A673 (cell line): ENCODE data around the gene PTPN22. TPM values are rescaled to one million over a fixed set of nuclear protein-coding genes. Genes with fewer than 3 reads are reported as not detected.

Source experiments
- BruUV-seq: library from RNA; stranded (reverse); fragments of 400-500 nt; replicated peaks from 2 replicates; lab custom pipeline; 2021; lab: Mats Ljungman, UMichigan
- CTCF ChIA-PET: fragments of 300-600 bp; sonication (Branson Sonifier 250); formaldehyde crosslinking; loops from one replicate; lab custom pipeline; 2022; ENCODE audit warnings: antibody characterized with exemption; lab: Charles Lee
- POLR2A ChIA-PET: fragments of 300-600 bp; sonication (Branson Sonifier 250); formaldehyde crosslinking; loops from one replicate; lab custom pipeline; 2022; ENCODE audit warnings: antibody characterized with exemption; ENCODE audit not compliant: low non-redundant PET; lab: Charles Lee
- DNase-seq: peaks from one replicate; pipeline ENCODE4 v3.0.0-alpha.2; 2015; ENCODE audit warnings: low spot score
- H3K27ac ChIP-seq: fragments of 200-600 bp; sonication (generic); 2 replicates; pipeline ENCODE4 v1.5.1; 2016; ENCODE audit warnings: mixed run types, low read depth, mild to moderate bottlenecking, mixed read lengths, antibody characterized with exemption, low read length; ENCODE audit not compliant: poor library complexity, severe bottlenecking
- H3K27me3 ChIP-seq: fragments of 200-600 bp; sonication (generic); replicated peaks from 2 replicates; pipeline ENCODE4 v1.6.1; 2017; ENCODE audit warnings: mixed run types, low read depth, mild to moderate bottlenecking, mixed read lengths, antibody characterized with exemption, low read length; ENCODE audit not compliant: insufficient read depth, poor library complexity
- H3K36me3 ChIP-seq: fragments of 200-600 bp; sonication (generic); 2 replicates; pipeline ENCODE4 v1.6.1; 2016; ENCODE audit warnings: mixed run types, mild to moderate bottlenecking, mixed read lengths, antibody characterized with exemption, low read length; ENCODE audit not compliant: insufficient read depth, poor library complexity, severe bottlenecking
- H3K4me1 ChIP-seq: fragments of 200-600 bp; sonication (generic); 2 replicates; pipeline ENCODE4 v1.6.1; 2017; ENCODE audit warnings: mixed run types, mild to moderate bottlenecking, mixed read lengths, antibody characterized with exemption, low read length; ENCODE audit not compliant: insufficient read depth, poor library complexity, severe bottlenecking
- H3K4me3 ChIP-seq: fragments of 200-600 bp; sonication (generic); 2 replicates; pipeline ENCODE4 v1.5.1; 2016; ENCODE audit warnings: low read depth, mixed run types, mild to moderate bottlenecking, mixed read lengths, low read length; ENCODE audit not compliant: poor library complexity, severe bottlenecking
- H3K9me3 ChIP-seq: fragments of 200-600 bp; sonication (generic); 2 replicates; pipeline ENCODE4 v1.6.1; 2016; ENCODE audit warnings: mixed run types, low read depth, mild to moderate bottlenecking, mixed read lengths, antibody characterized with exemption, low read length; ENCODE audit not compliant: poor library complexity, severe bottlenecking
- EZH2 ChIP-seq: fragments of 200-600 bp; sonication (generic); IDR thresholded peaks from 2 replicates; pipeline ENCODE4 v1.6.1; 2017; ENCODE audit warnings: borderline replicate concordance, low read depth, mild to moderate bottlenecking, mixed read lengths, antibody characterized with exemption, low read length; ENCODE audit not compliant: poor library complexity, severe bottlenecking
- intact Hi-C: fragments of 100-400 bp; cut with micrococcal nuclease; formaldehyde crosslinking; loops from one replicate; pipeline ENCODE4 v1.10.0; 2022; ENCODE audit not compliant: unreplicated experiment
- total RNA-seq: library from RNA; stranded (reverse); gene quantifications from 2 replicates; pipeline ENCODE4 v1.2.3, GENCODE V29; 2021
- TF ChIP-seq, protein P1 (sequence below): fragments of 300-800, 200-600 bp; sonication (generic); conservative IDR thresholded peaks from 2 replicates; pipeline ENCODE4 v1.5.1; 2017; ENCODE audit warnings: low read depth, mild to moderate bottlenecking, antibody characterized with exemption, low read length, moderate library complexity, mixed read lengths

The PTPN22 gene
- total RNA-seq, 1 experiment from 2014 or later = 0.26 TPM

DNA sequence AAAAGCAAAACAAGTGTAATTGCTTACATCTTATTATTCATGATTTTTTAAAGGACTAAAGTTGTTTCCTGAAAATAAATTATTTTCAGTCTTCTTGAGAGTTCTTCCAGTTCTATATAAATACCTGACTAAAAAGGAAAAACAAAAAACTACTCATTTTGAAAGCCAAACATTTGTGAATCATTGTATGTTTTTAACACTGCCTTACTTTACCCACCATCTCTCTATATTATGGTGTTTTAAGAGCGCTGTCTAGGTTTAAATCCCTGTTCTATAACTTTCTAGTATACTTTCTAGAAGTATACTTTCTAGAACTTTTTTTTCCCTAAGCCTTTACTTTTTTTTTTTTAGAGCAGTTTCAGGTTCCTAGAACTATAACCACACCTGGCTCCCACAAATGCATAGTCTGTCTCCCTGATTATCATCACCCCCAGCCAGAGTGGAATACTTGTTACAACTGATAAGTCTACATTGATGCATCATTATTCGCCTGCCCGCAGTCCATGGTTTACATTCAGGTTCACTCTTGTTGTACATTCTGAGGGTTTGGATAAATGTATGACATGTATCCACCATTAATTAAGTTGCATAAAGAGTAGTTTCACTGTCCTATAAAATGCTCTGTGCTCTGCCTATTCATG is 69.0 kb downstream of the PTPN22 start:
- no TSS peak for BruUV-seq
- ChIA-PET POLR2A (no interaction called here), CTCF (no interaction called here)
- TF ChIP-seq EZH2 = no peak
- TF ChIP-seq, protein P1, sequence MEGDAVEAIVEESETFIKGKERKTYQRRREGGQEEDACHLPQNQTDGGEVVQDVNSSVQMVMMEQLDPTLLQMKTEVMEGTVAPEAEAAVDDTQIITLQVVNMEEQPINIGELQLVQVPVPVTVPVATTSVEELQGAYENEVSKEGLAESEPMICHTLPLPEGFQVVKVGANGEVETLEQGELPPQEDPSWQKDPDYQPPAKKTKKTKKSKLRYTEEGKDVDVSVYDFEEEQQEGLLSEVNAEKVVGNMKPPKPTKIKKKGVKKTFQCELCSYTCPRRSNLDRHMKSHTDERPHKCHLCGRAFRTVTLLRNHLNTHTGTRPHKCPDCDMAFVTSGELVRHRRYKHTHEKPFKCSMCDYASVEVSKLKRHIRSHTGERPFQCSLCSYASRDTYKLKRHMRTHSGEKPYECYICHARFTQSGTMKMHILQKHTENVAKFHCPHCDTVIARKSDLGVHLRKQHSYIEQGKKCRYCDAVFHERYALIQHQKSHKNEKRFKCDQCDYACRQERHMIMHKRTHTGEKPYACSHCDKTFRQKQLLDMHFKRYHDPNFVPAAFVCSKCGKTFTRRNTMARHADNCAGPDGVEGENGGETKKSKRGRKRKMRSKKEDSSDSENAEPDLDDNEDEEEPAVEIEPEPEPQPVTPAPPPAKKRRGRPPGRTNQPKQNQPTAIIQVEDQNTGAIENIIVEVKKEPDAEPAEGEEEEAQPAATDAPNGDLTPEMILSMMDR = no peak
- Histone ChIP-seq H3K27ac (no peak overlapping the region), H3K36me3 (no peaks in the 10 kb centered on the region), H3K27me3 (no peaks in the 10 kb centered on the region), H3K4me1 (peaks cover 6% of the 10 kb centered on the region), H3K9me3 (no peaks in the 10 kb centered on the region), H3K4me3 (no peak overlapping the region)
- DNase-seq = no peak
- intact Hi-C loops = no loop called here

DNA sequence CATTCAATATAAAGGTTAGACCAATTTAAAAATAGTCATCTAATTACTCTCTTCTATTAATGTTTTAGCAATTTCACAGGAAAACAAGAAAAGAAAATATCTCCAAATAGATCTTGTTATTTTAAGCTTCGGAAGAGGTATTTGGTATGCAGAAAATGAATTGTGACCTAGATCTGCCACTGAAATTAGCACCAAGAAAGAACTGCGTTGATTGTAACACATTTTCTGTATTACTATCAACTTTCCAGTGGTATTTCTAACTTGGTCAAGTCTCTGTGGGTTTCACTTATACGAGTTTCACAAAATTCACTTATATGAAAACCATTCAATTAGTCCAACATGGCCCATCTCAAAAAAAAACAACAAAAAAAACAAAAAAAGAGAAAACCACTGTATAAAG is 71.0 kb downstream of the PTPN22 start:
- intact Hi-C loops = no loop called here
- ChIA-PET POLR2A (no interaction called here), CTCF (no interaction called here)
- no peaks in the 10 kb centered on the region for H3K9me3 ChIP-seq
- no peak overlapping the region for H3K27ac ChIP-seq
- H3K4me1 ChIP-seq = peaks cover 6% of the 10 kb centered on the region
- no peaks in the 10 kb centered on the region for H3K27me3 ChIP-seq
- BruUV-seq = no TSS peak
- no peak for TF ChIP-seq EZH2
- TF ChIP-seq, protein P1 = no peak
- H3K36me3 ChIP-seq = peaks cover 11% of the 10 kb centered on the region
- no peak for DNase-seq
- H3K4me3 ChIP-seq = no peak overlapping the region

DNA sequence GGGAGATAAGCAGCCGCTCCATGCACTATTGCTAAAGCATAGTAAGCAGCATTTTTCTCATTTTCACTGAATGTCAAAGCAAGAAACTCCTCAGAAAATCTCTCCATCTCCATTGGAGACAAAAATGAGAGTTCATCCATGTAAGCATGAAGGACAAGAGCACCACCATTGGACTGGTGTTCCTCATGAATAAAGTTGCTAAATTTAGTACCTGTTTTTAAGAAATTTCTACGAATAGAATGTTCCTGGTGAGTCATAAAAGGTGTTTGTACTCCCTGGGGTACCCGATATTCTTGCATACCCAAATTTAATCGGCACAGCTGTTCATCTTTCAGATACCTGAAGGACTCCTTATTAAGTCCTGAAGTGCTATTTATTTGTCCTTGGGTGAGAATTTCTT is 74.0 kb downstream of the PTPN22 start:
- ChIA-PET POLR2A (no interaction called here), CTCF (no interaction called here)
- no peaks in the 10 kb centered on the region for H3K27me3 ChIP-seq
- H3K9me3 ChIP-seq = no peaks in the 10 kb centered on the region
- no peaks in the 10 kb centered on the region for H3K4me1 ChIP-seq
- no peak overlapping the region for H3K4me3 ChIP-seq
- intact Hi-C loops = no loop called here
- peaks cover 13% of the 10 kb centered on the region for H3K36me3 ChIP-seq
- H3K27ac ChIP-seq = no peak overlapping the region
- no peak for TF ChIP-seq EZH2
- TF ChIP-seq, protein P1 = no peak
- no TSS peak for BruUV-seq
- no peak for DNase-seq
